Glomerular endothelial cell (primary cell): Measurements from ENCODE around the gene RPP30. TPM values are rescaled to one million over a fixed set of nuclear protein-coding genes. Genes with fewer than 3 reads are reported as not detected.
A peak's percentile ranks its signal among the peaks of the same experiment; 100 is the strongest.

Experiments used
- DNase-seq: peaks from one replicate; pipeline ENCODE4 v3.0.0-alpha.2; 2011; ENCODE audit warnings: low read depth, low spot score; ENCODE audit errors: extremely low read depth
- total RNA-seq: library from RNA; depleted of rRNA; stranded (reverse); fragments of >200 nt; gene quantifications from 2 replicates; pipeline ENCODE4 v1.2.3, GENCODE V29; 2015

Gene RPP30
- total RNA-seq, 1 donor from 2014 or later = 34.8 TPM

- no peak for DNase-seq
Observed at GRCh38 chr10:90915766-90916075, 43.9 kb downstream of the RPP30 start.

GRCh38 chr10:90916392-90917237 is 44.8 kb downstream of the RPP30 start:
- DNase-seq = no peak

GRCh38 chr10:90917238-90917967 is 45.6 kb downstream of the RPP30 start:
- DNase-seq = no peak

- DNase-seq = no peak
Observed at GRCh38 chr10:90917968-90918318, 46.2 kb downstream of the RPP30 start.

- DNase-seq = no peak
Observed at GRCh38 chr10:90919683-90920574, 48.2 kb downstream of the RPP30 start.

- DNase-seq = no peak
Observed at GRCh38 chr10:90920986-90921666, 49.4 kb downstream of the RPP30 start, which contains the start of gene ANKRD1. TSS of gene ANKRD1 (minus strand) at chr10:90921087. CDS start at chr10:90921027, 60 bp downstream.

- DNase-seq = no peak
Observed at GRCh38 chr10:90921906-90922305, 50.1 kb downstream of the RPP30 start.

- no peak for DNase-seq
Observed at GRCh38 chr10:90923111-90923731, 51.4 kb downstream of the RPP30 start.

GRCh38 chr10:90924552-90924951 is 52.8 kb downstream of the RPP30 start:
- DNase-seq = no peak

GRCh38 chr10:90925079-90926029 is 53.6 kb downstream of the RPP30 start:
- no peak for DNase-seq

GRCh38 chr10:90927293-90927692 is 55.5 kb downstream of the RPP30 start:
- DNase-seq = no peak

GRCh38 chr10:90929179-90929578 is 57.4 kb downstream of the RPP30 start:
- DNase-seq = no peak

GRCh38 chr10:90930070-90930837 is 58.5 kb downstream of the RPP30 start:
- DNase-seq = no peak

GRCh38 chr10:90930971-90931871 is 59.4 kb downstream of the RPP30 start:
- peak; percentile 96 for DNase-seq

- no peak for DNase-seq
Observed at GRCh38 chr10:90935581-90936275, 64.0 kb downstream of the RPP30 start.

GRCh38 chr10:90936276-90936659 is 64.5 kb downstream of the RPP30 start:
- DNase-seq = no peak
